ENCODE data around the gene TP53BP1.

GRCh38 chr15:43433661-43434303 is 59.2 kb downstream of the TP53BP1 start:
- no peak for TF ChIP-seq CTCF (IDR thresholded peaks at IDR 0.05)
- TF ChIP-seq POLR2A (IDR thresholded peaks at IDR 0.05): no peak
